ENCODE data around the gene FAM89B. TPM values are rescaled to one million over a fixed set of nuclear protein-coding genes. Genes with fewer than 3 reads are reported as not detected.

The FAM89B gene
- total and polyA plus RNA-seq, 4 donors = 20.6 to 53.5 (median 44.4) TPM

- 79 to 91% methylated on average over 9 of the region's 9 CpGs for WGBS, 2 donors
- Histone ChIP-seq H3K9ac (ENCODE audit: insufficient read depth in 1 of 2, low read length in 2 of 2) (no peak overlapping the region), H3K27me3 (ENCODE audit: control insufficient read depth in 3 of 3, insufficient read depth in 3 of 3, low read length in 2 of 3) (no peaks in the 10 kb centered on the region), H3K27ac (ENCODE audit: low read depth in 1 of 2, low read length in 1 of 2) (peak overlapping the region in 1 of 2 donors; percentile 95), H3K36me3 (ENCODE audit: control insufficient read depth in 4 of 4, insufficient read depth in 4 of 4, low read length in 4 of 4) (peaks cover 0 to 11% (median 4%) of the 10 kb centered on the region in 4 donors), H3K4me1 (ENCODE audit: control insufficient read depth in 5 of 5, insufficient read depth in 5 of 5, low read length in 5 of 5) (peaks cover 5 to 53% (median 27%) of the 10 kb centered on the region in 5 donors), H3K4me3 (peak overlapping the region; percentile 20), H3K9me3 (ENCODE audit: control insufficient read depth in 4 of 4, insufficient read depth in 3 of 4, low read length in 3 of 4) (no peaks in the 10 kb centered on the region)
- DNase-seq (no peak), ATAC-seq (ENCODE audit: insufficient read depth, low FRiP score) (no peak)
- no peak for TF ChIP-seq CTCF (IDR thresholded peaks at IDR 0.05; ENCODE audit: control extremely low read depth, extremely low read depth)
Observed at GRCh38 chr11:65571420-65571819, 918 bp upstream of the FAM89B start.

- Histone ChIP-seq H3K4me3 (no peak overlapping the region), H3K9ac (ENCODE audit: insufficient read depth in 1 of 2, low read length in 2 of 2) (peak overlapping the region; percentile 11 to 49), H3K9me3 (ENCODE audit: control insufficient read depth in 4 of 4, insufficient read depth in 3 of 4, low read length in 3 of 4) (no peaks in the 10 kb centered on the region), H3K27ac (ENCODE audit: low read depth in 1 of 2, low read length in 1 of 2) (peak overlapping the region; percentile 88 to 95), H3K36me3 (ENCODE audit: control insufficient read depth in 4 of 4, insufficient read depth in 4 of 4, low read length in 4 of 4) (peaks cover 0 to 9% (median 4%) of the 10 kb centered on the region in 4 donors), H3K27me3 (ENCODE audit: control insufficient read depth in 3 of 3, insufficient read depth in 3 of 3, low read length in 2 of 3) (no peaks in the 10 kb centered on the region), H3K4me1 (ENCODE audit: control insufficient read depth in 5 of 5, insufficient read depth in 5 of 5, low read length in 5 of 5) (peaks cover 5 to 58% (median 29%) of the 10 kb centered on the region in 5 donors)
- TF ChIP-seq CTCF (IDR thresholded peaks at IDR 0.05; ENCODE audit: control extremely low read depth, extremely low read depth) = no peak
- DNase-seq = peak in 2 of 3 donors; percentile 58 to 59
- 9 to 10% methylated on average over 11 of the region's 11 CpGs for WGBS, 2 donors
- ATAC-seq (ENCODE audit: insufficient read depth, low FRiP score) = no peak
Observed at GRCh38 chr11:65571940-65572339, 398 bp upstream of the FAM89B start.

- Histone ChIP-seq H3K27me3 (ENCODE audit: control insufficient read depth in 3 of 3, insufficient read depth in 3 of 3, low read length in 2 of 3) (no peaks in the 10 kb centered on the region), H3K4me3 (peak overlapping the region; percentile 74), H3K4me1 (ENCODE audit: control insufficient read depth in 5 of 5, insufficient read depth in 5 of 5, low read length in 5 of 5) (peaks cover 5 to 67% (median 33%) of the 10 kb centered on the region in 5 donors), H3K9ac (ENCODE audit: insufficient read depth in 1 of 2, low read length in 2 of 2) (no peak overlapping the region), H3K36me3 (ENCODE audit: control insufficient read depth in 4 of 4, insufficient read depth in 4 of 4, low read length in 4 of 4) (peaks cover 0 to 9% (median 5%) of the 10 kb centered on the region in 4 donors), H3K9me3 (ENCODE audit: control insufficient read depth in 4 of 4, insufficient read depth in 3 of 4, low read length in 3 of 4) (no peaks in the 10 kb centered on the region), H3K27ac (ENCODE audit: low read depth in 1 of 2, low read length in 1 of 2) (peak overlapping the region; percentile 51 to 95)
- TF ChIP-seq CTCF (IDR thresholded peaks at IDR 0.05; ENCODE audit: control extremely low read depth, extremely low read depth) = no peak
- WGBS, 2 donors = 34 to 50% methylated on average over 22 of the region's 22 CpGs
- ATAC-seq (ENCODE audit: insufficient read depth, low FRiP score) = no peak
- no peak for DNase-seq
Observed at GRCh38 chr11:65573391-65574079, 1.2 kb downstream of the FAM89B start.

Measured in lung (tissue), 12 donors.